OCI-LY7 (cell line): ENCODE results near the gene PPFIA3. TPM values are rescaled to one million over a fixed set of nuclear protein-coding genes. Genes with fewer than 3 reads are reported as not detected.

Experiments
- BruUV-seq: library from RNA; stranded (reverse); fragments of 400-500 nt; replicated peaks from 2 replicates; lab custom pipeline; 2021; lab: Mats Ljungman, UMichigan
- CTCF ChIA-PET: fragments of 300-600 bp; sonication (Branson Sonifier 250); formaldehyde crosslinking; loops from one replicate; lab custom pipeline; 2022; ENCODE audit warnings: antibody characterized with exemption; ENCODE audit not compliant: unreplicated experiment; lab: Charles Lee
- POLR2A ChIA-PET: fragments of 300-600 bp; sonication (Branson Sonifier 250); formaldehyde crosslinking; loops from one replicate; lab custom pipeline; 2022; ENCODE audit warnings: antibody characterized with exemption; lab: Charles Lee
- DNase-seq: peaks from one replicate; pipeline ENCODE4 v3.0.0-alpha.2; 2015; ENCODE audit warnings: low spot score
- H2AFZ ChIP-seq: fragments of 200-600 bp; sonication (generic), shearing (Covaris generic); 2 replicates; pipeline ENCODE4 v1.6.1; 2014; ENCODE audit warnings: mild to moderate bottlenecking, antibody characterized with exemption, low read length, moderate library complexity
- H3K27ac ChIP-seq: fragments of 200-600 bp; sonication (generic); 2 replicates; pipeline ENCODE4 v1.5.1; 2014; ENCODE audit warnings: mixed run types, low read depth, mild to moderate bottlenecking, moderate library complexity, low read length, inconsistent platforms; ENCODE audit not compliant: poor library complexity, severe bottlenecking
- H3K36me3 ChIP-seq: fragments of 200-600 bp; sonication (generic); 2 replicates; pipeline ENCODE4 v1.6.1; 2014; ENCODE audit warnings: mild to moderate bottlenecking, antibody characterized with exemption, low read length, moderate library complexity, mixed read lengths; ENCODE audit not compliant: insufficient read depth
- H3K4me1 ChIP-seq: fragments of 200-600 bp; sonication (generic); 2 replicates; pipeline ENCODE4 v1.5.1; 2014; ENCODE audit warnings: mild to moderate bottlenecking, low read length; ENCODE audit not compliant: insufficient read depth, poor library complexity, severe bottlenecking
- H3K4me2 ChIP-seq: fragments of 200-600 bp; sonication (generic); 2 replicates; pipeline ENCODE4 v1.6.1; 2014; ENCODE audit warnings: mild to moderate bottlenecking, low read length
- H3K4me3 ChIP-seq: fragments of 200-600 bp; sonication (generic); 2 replicates; pipeline ENCODE4 v1.5.1; 2014; ENCODE audit warnings: mild to moderate bottlenecking, low read depth, low read length; ENCODE audit not compliant: poor library complexity, severe bottlenecking
- H3K79me2 ChIP-seq: fragments of 200-600 bp; sonication (generic); 2 replicates; pipeline ENCODE4 v1.6.1; 2016; ENCODE audit warnings: low read depth, mild to moderate bottlenecking, low read length, moderate library complexity, mixed read lengths; ENCODE audit not compliant: insufficient read depth
- H3K9me2 ChIP-seq: fragments of 200-600 bp; sonication (generic); 2 replicates; pipeline ENCODE4 v1.6.1; 2016; ENCODE audit warnings: mild to moderate bottlenecking, low read length, mixed read lengths; ENCODE audit not compliant: insufficient read depth
- H3K9me3 ChIP-seq: fragments of 200-600 bp; sonication (generic); 2 replicates; pipeline ENCODE4 v1.6.1; 2014; ENCODE audit warnings: mild to moderate bottlenecking, mixed run types, low read length, mixed read lengths
- H4K20me1 ChIP-seq: fragments of 200-600 bp; sonication (generic); 2 replicates; pipeline ENCODE4 v1.6.1; 2014; ENCODE audit warnings: mild to moderate bottlenecking, antibody characterized with exemption, low read length, moderate library complexity, mixed read lengths; ENCODE audit not compliant: insufficient read depth
- EZH2phosphoT487 ChIP-seq: fragments of 200-600 bp; sonication (generic); IDR thresholded peaks from 2 replicates; pipeline ENCODE4 v1.6.1; 2018; ENCODE audit warnings: low read depth, borderline replicate concordance, mild to moderate bottlenecking, mixed run types, antibody characterized with exemption, low read length, moderate library complexity, mixed read lengths
- intact Hi-C: fragments of 100-400 bp; cut with micrococcal nuclease; formaldehyde crosslinking; loops from one replicate; pipeline ENCODE4 v1.10.0; 2022; ENCODE audit not compliant: unreplicated experiment
- total RNA-seq, 2 experiments: library from RNA; depleted of rRNA in 1 of 2; stranded (reverse); fragments of >200 nt in 1 of 2; shearing (Covaris generic) in 1 of 2; gene quantifications; 2 replicates each; pipeline ENCODE4 v1.2.3, GENCODE V29; 2014 to 2022
- TF ChIP-seq, protein P1 (sequence below): fragments of 200-600 bp; sonication (generic); conservative IDR thresholded peaks from 2 replicates; pipeline ENCODE4 v1.5.1; 2014; ENCODE audit warnings: mild to moderate bottlenecking, antibody characterized with exemption, low read length, moderate library complexity, mixed read lengths

PPFIA3 gene
- total RNA-seq, 2 experiments from 2014 or later, result 17.8 to 21.2 TPM

DNA sequence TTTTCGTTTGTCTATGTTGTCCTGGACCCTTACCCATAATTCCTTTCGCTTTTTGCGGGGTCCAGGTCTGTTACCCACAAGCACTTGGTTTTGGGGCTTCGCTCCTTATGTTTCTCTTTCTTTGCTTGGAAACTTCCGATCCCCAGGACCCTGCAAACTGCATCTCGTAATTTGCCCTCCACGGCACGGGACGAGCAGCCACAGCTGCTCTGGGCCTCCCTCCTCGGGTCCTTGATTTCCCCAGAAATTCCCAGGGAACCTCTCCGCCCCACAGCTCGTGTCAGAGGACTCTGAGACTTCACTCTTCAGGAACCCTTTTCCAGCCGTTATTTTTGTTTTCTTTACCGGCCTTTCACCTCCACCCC, 33.5 kb upstream of the PPFIA3 start:
- Histone ChIP-seq H3K9me3 (no peaks in the 10 kb centered on the region), H3K27ac (peak overlapping the region; percentile 68), H4K20me1 (peaks cover 24% of the 10 kb centered on the region), H3K79me2 (peaks cover 52% of the 10 kb centered on the region), H3K36me3 (peaks cover 46% of the 10 kb centered on the region), H3K9me2 (no peaks in the 10 kb centered on the region), H3K4me1 (peaks cover 21% of the 10 kb centered on the region), H3K4me2 (peak overlapping the region; percentile 100), H3K4me3 (peak overlapping the region; percentile 98), H2AFZ (peak overlapping the region; percentile 33; the same call in 1 of the 2 replicates)
- CTCF ChIA-PET, result no interaction called here
- no peak for DNase-seq
- no TSS peak for BruUV-seq
- TF ChIP-seq EZH2phosphoT487, result no peak
- TF ChIP-seq, protein P1, sequence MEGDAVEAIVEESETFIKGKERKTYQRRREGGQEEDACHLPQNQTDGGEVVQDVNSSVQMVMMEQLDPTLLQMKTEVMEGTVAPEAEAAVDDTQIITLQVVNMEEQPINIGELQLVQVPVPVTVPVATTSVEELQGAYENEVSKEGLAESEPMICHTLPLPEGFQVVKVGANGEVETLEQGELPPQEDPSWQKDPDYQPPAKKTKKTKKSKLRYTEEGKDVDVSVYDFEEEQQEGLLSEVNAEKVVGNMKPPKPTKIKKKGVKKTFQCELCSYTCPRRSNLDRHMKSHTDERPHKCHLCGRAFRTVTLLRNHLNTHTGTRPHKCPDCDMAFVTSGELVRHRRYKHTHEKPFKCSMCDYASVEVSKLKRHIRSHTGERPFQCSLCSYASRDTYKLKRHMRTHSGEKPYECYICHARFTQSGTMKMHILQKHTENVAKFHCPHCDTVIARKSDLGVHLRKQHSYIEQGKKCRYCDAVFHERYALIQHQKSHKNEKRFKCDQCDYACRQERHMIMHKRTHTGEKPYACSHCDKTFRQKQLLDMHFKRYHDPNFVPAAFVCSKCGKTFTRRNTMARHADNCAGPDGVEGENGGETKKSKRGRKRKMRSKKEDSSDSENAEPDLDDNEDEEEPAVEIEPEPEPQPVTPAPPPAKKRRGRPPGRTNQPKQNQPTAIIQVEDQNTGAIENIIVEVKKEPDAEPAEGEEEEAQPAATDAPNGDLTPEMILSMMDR, result 0 out of 2 replicates have a peak, but pooled peaks have one; percentile 8
- POLR2A ChIA-PET, result no interaction called here
- intact Hi-C loops, result no loop called here

DNA sequence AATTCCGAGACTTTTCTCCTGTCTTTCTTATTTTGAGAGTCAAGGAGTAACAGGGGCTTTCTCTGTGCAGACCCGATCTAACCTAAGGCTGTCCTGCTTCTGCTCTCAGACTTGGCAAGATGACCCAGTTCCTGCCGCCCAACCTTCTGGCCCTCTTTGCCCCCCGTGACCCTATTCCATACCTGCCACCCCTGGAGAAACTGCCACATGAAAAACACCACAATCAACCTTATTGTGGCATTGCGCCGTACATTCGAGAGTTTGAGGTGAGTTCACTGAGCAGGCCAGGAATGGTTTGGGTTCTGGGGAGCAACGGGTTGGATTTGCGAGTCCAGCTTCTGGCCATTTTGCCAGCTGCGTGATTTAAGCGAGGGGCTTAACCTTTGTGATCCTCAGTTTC, 33.0 kb upstream of the PPFIA3 start:
- Histone ChIP-seq H3K36me3 (peaks cover 51% of the 10 kb centered on the region), H3K4me2 (peak overlapping the region; percentile 100), H3K4me3 (peak overlapping the region; percentile 98), H3K27ac (no peak overlapping the region), H3K79me2 (peaks cover 52% of the 10 kb centered on the region), H4K20me1 (peaks cover 24% of the 10 kb centered on the region), H3K9me2 (no peaks in the 10 kb centered on the region), H3K9me3 (no peaks in the 10 kb centered on the region), H2AFZ (no peak overlapping the region), H3K4me1 (peaks cover 21% of the 10 kb centered on the region)
- CTCF ChIA-PET, result no interaction called here
- BruUV-seq, result no TSS peak
- DNase-seq, result no peak
- POLR2A ChIA-PET, result interaction anchor here (0.7 kb wide), 2 partner anchors 537 to 816 kb away, joined by 3 to 6 read pairs; no protein-coding TSS in a partner anchor
- TF ChIP-seq EZH2phosphoT487, result no peak
- TF ChIP-seq, protein P1, result no peak
- intact Hi-C loops, result no loop called here

DNA sequence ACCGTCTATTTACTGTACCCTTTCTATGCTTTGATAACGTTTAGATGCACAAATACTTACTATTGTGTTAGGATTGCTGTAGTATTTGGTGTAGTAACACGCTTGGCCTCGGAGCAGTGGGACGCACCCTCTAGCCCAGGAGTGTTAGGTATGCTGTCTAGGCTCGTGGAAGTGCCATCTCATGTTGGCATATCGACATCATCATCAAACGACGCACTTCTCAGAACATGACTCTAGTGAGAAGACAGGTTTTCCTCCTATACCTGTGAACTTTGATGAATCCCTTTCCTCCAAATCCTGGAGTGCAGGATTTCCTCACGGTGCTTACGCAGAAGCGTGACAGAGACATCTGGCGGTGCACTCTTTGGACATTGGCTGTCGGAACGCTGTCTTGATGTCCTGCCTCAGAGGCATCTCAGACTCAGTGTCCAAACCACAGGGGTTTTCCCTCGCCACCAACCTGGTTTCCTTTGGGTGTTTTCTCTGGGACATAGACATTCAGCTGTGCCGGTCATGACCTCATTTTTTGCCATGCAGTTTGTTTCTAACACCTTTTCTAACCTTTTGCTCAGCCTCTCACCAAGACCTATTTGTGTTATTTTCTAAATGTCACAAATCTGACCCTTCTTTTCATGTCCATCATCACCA, 27.8 kb upstream of the PPFIA3 start:
- CTCF ChIA-PET, result no interaction called here
- BruUV-seq, result no TSS peak

More for the DNA sequence above, 27.8 kb upstream of the PPFIA3 start:
- Histone ChIP-seq H3K4me1 (peaks cover 13% of the 10 kb centered on the region), H3K79me2 (peaks cover 40% of the 10 kb centered on the region), H4K20me1 (peaks cover 15% of the 10 kb centered on the region), H3K9me2 (no peaks in the 10 kb centered on the region), H3K4me2 (no peak overlapping the region), H3K9me3 (no peaks in the 10 kb centered on the region), H3K36me3 (peaks cover 95% of the 10 kb centered on the region), H3K4me3 (no peak overlapping the region), H2AFZ (no peak overlapping the region), H3K27ac (no peak overlapping the region)
- intact Hi-C loops, result no loop called here
- TF ChIP-seq, protein P1, result no peak
- no peak for TF ChIP-seq EZH2phosphoT487
- POLR2A ChIA-PET, result no interaction called here
- no peak for DNase-seq
